Lower leg skin (tissue), 4 donors: Measurements from ENCODE around the gene RARRES1. TPM values are rescaled to one million over a fixed set of nuclear protein-coding genes. Genes with fewer than 3 reads are reported as not detected.

Source experiments
- DNase-seq, 2 donors: peaks; one replicate each; pipeline ENCODE4 v3.0.0-alpha.2; 2019; ENCODE audit warnings: low spot score in 2 of 2
- H3K4me3 ChIP-seq: fragments of 200-600 bp; sonication (generic); 2 replicates; pipeline ENCODE4 v1.5.1; 2017; ENCODE audit warnings: mild to moderate bottlenecking, low read depth; ENCODE audit not compliant: poor library complexity, severe bottlenecking
- CTCF ChIP-seq, 3 donors: fragments of 450-650 bp; IDR thresholded peaks; one replicate each; pipeline ENCODE4 v1.5.1; 2016; ENCODE audit warnings: antibody characterized with exemption in 3 of 3, mild to moderate bottlenecking in 3 of 3, moderate library complexity in 2 of 3
- POLR2A ChIP-seq, 2 donors: fragments of 450-650 bp; IDR thresholded peaks; one replicate each; pipeline ENCODE4 v1.6.1; 2016 to 2017; ENCODE audit warnings: antibody characterized with exemption in 2 of 2, mild to moderate bottlenecking in 1 of 2, moderate library complexity in 1 of 2
- WGBS, 2 donors: methylation state at CpG; one replicate each; pipeline ENCODE4 v1.1.5; 2018; 5-methylcytosine and 5-hydroxymethylcytosine counted together
- intact Hi-C: fragments of 100-400 bp; cut with DNase I; formaldehyde crosslinking; loops from one replicate; pipeline ENCODE4 v1.15.0; 2023; ENCODE audit warnings: low total_unique reads
- total RNA-seq, 4 donors: library from RNA; depleted of rRNA; stranded (reverse); fragments of >200 nt; gene quantifications; one replicate each; pipeline ENCODE4 v1.1.0, GENCODE V29; 2016

RARRES1 gene
- total RNA-seq, 4 donors from 2014 or later, result 5.9 to 89.7 (median 9.2) TPM

- no peak overlapping the region for H3K4me3 ChIP-seq
- no peak for TF ChIP-seq POLR2A (IDR thresholded peaks at IDR 0.05)
- no peak for TF ChIP-seq CTCF (IDR thresholded peaks at IDR 0.05)
- DNase-seq, result peak in 1 of 2 donors; percentile 41
- WGBS, 2 donors, result 54 to 65% methylated on average over 8 of the region's 8 CpGs
- intact Hi-C loops, result no loop called here
Measured at GRCh38 chr3:158768881-158769543, 36.8 kb upstream of the RARRES1 start.

- no peak for DNase-seq
- intact Hi-C loops, result no loop called here
- no peak overlapping the region for H3K4me3 ChIP-seq
- no peak for TF ChIP-seq CTCF (IDR thresholded peaks at IDR 0.05)
- TF ChIP-seq POLR2A (IDR thresholded peaks at IDR 0.05), result no peak
- 22 to 27% methylated on average over 7 of the region's 7 CpGs for WGBS, 2 donors
Measured at GRCh38 chr3:158768361-158768787, 36.1 kb upstream of the RARRES1 start.

GRCh38 chr3:158766364-158766763, 34.1 kb upstream of the RARRES1 start:
- H3K4me3 ChIP-seq, result no peak overlapping the region
- intact Hi-C loops, result no loop called here
- TF ChIP-seq POLR2A (IDR thresholded peaks at IDR 0.05) (no peak), CTCF (IDR thresholded peaks at IDR 0.05) (no peak)
- WGBS, 2 donors, result 62 to 81% methylated on average over 1 of the region's 1 CpG
- DNase-seq, result no peak

- no peak for DNase-seq
- H3K4me3 ChIP-seq, result no peak overlapping the region
- intact Hi-C loops, result no loop called here
- WGBS, 2 donors, result 74 to 86% methylated on average over 3 of the region's 3 CpGs
- no peak for TF ChIP-seq CTCF (IDR thresholded peaks at IDR 0.05)
- TF ChIP-seq POLR2A (IDR thresholded peaks at IDR 0.05), result no peak
Measured at GRCh38 chr3:158765518-158766205, 33.4 kb upstream of the RARRES1 start.

- no peak overlapping the region for H3K4me3 ChIP-seq
- intact Hi-C loops, result no loop called here
- TF ChIP-seq CTCF (IDR thresholded peaks at IDR 0.05), result no peak
- no peak for TF ChIP-seq POLR2A (IDR thresholded peaks at IDR 0.05)
- DNase-seq, result no peak
- 64 to 76% methylated on average over 2 of the region's 2 CpGs for WGBS, 2 donors
Measured at GRCh38 chr3:158763421-158763820, 31.2 kb upstream of the RARRES1 start.
